Measurements from ENCODE around the gene CCDC40. TPM values are rescaled to one million over a fixed set of nuclear protein-coding genes. Genes with fewer than 3 reads are reported as not detected.
"Not testable (repeated sequence)": the region's sequence is repeated elsewhere in the genome, so short reads cannot be mapped to it uniquely, and the experiment has no call there.

Gene CCDC40
- total RNA-seq, 1 experiment from 2014 or later = 12.9 TPM

DNA sequence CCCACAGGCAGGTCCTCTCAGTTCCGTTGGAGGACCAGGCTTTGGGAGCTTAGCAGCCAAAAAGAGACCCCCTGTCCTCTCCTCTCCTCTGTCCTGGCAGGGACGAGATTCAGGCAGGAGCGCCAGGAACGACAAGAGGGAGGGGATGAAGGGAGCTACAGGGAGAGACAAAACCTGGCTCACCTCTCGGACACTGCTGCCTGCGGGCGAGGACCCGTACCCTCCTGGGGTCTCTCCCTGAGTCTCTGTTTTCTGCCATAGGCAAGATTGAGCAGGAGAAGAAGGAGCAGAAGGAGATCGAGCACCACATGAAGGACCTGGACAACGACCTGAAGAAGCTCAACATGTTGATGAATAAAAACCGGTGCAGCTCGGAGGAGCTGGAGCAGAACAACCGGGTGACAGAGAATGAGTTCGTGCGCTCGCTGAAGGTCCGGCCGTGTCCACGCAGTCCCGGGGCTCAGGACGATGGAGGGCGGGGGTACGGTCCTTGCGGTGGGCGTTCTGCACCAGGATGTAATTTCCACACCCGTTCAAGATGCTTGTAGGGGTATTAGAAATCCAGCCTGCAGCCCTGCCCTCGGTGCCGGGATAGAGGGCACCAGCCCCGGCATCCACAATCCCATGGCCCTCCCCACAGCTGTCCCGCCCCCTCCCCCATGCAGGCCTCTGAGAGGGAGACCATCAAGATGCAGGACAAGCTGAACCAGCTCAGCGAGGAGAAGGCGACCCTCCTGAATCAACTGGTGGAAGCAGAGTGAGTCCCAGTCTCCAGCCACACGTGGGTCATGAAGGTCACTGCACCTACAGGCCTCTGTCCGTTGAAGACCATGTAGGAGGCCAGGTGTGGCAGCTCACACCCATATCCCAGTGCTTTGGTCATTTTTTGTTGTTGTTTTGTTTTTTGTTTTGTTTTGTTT is 51.2 kb downstream of the CCDC40 start:
- in situ Hi-C loops (cut with HindIII; ENCODE audit: low pct_unique_long_range_greater_than_20kb, low sequenced_read_pairs) = no loop called here
- DNase-seq (ENCODE audit: low read depth, low spot score) = no peak

DNA sequence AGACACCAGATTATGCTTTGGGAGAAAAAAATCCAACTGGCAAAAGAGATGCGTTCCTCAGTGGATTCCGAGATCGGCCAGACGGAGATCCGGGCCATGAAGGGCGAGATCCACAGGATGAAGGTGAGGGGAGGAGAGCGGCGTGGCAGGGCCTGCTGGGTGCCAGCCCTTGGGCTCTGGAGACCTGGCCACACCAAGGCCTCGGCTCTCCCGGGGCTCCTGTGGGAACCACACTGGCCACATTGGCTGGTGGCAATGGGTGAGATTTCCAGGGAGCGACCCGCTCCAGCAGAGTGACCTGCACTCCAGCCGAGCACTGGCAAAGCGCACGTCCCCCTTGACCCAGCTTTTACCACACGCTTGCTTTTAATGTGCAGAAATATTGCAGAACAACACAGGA is 53.3 kb downstream of the CCDC40 start:
- in situ Hi-C loops (cut with HindIII; ENCODE audit: low pct_unique_long_range_greater_than_20kb, low sequenced_read_pairs) = no loop called here
- DNase-seq (ENCODE audit: low read depth, low spot score) = no peak

DNA sequence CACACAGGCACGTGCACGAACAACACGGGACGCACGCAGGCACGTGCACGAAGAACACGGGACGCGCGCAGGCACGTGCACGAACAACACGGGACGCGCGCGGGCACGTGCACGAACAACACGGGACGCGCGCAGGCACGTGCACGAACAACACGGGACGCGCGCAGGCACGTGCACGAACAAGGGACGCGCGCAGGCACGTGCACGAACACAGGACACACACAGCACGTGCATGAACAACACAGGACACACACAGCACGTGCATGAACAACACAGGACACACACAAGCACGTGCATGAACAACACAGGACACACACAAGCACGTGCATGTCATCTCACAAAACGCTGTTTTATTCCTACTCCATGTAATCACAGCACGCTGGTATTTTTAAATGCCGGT is 53.7 kb downstream of the CCDC40 start:
- in situ Hi-C loops (cut with HindIII; ENCODE audit: low pct_unique_long_range_greater_than_20kb, low sequenced_read_pairs); DNase-seq (ENCODE audit: low read depth, low spot score): not testable (repeated sequence)

DNA sequence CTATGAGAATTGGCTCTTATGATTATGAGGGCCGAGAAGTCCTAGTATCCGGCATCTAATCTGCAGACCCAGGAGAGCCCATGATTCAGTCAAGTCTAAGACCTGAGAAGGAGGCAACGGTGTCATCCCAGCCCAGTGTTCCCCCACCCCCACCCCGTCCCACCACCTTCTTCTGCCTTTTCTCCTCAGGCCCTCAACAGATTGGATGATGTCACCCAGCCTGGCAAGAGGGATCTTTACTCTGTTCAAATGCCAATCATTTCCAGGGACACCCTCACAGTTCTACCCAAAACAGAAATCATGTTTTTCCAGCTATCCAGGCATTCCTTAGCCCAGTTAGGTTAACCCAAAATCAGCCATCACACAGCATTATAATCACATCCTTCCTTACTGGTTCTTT is 54.9 kb downstream of the CCDC40 start:
- DNase-seq (ENCODE audit: low read depth, low spot score) = no peak
- in situ Hi-C loops (cut with HindIII; ENCODE audit: low pct_unique_long_range_greater_than_20kb, low sequenced_read_pairs) = no loop called here

DNA sequence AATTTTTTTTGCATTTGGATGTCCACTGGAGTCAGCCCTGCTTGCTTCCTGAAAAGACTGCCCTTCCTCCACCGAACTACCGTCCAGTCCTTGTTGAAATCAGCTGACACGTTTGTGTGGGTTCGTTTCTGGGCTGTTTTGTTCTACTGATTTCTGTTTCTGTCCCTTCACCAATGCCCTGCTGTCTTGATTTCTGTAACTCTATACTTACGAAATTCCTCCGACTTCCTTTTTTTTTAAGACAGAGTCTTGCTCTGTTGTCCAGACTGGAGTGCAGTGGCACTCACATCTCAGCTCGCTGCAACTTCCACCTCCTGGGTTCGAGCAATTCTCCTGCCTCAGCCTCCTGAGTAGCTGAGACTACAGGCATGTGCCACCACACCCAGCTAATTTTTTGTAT is 56.5 kb downstream of the CCDC40 start:
- in situ Hi-C loops (cut with HindIII; ENCODE audit: low pct_unique_long_range_greater_than_20kb, low sequenced_read_pairs) = no loop called here
- peak; percentile 37 for DNase-seq (ENCODE audit: low read depth, low spot score)

DNA sequence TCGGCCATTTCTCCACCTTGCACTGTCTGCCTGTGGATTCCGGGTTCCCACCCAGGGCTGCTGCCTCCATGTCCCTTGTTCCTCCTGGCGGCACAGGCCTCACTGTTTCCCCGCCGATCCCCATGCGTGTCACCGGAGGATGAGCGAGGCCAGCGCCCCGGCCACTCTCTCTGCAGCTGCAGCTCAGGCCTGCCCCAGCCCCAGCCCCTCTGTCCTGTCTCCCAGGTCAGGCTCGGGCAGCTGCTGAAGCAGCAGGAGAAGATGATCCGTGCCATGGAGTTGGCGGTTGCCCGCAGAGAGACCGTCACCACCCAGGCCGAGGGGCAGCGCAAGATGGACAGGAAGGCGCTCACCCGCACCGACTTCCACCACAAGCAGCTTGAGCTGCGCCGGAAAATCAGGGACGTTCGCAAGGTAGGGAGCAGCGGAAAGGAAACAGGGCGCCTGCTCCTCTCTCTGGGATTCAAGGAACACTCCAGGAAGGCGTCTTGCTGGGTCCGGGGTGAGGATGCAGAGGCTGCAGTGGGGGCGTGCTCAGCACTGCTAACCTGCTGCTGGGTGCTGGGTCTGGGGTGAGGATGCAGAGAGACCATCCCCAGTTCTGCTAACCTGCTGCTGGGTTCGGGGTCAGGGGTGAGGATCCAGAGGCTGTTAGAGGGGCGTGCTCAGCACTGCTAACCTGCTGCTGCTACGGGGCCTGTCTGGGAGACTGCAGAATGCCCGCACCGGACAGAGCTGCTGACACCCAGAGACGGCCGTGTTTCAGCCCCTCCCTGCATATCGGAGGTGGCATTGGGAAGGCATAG is 58.8 kb downstream of the CCDC40 start:
- in situ Hi-C loops (cut with HindIII; ENCODE audit: low pct_unique_long_range_greater_than_20kb, low sequenced_read_pairs) = no loop called here
- DNase-seq (ENCODE audit: low read depth, low spot score) = no peak

DNA sequence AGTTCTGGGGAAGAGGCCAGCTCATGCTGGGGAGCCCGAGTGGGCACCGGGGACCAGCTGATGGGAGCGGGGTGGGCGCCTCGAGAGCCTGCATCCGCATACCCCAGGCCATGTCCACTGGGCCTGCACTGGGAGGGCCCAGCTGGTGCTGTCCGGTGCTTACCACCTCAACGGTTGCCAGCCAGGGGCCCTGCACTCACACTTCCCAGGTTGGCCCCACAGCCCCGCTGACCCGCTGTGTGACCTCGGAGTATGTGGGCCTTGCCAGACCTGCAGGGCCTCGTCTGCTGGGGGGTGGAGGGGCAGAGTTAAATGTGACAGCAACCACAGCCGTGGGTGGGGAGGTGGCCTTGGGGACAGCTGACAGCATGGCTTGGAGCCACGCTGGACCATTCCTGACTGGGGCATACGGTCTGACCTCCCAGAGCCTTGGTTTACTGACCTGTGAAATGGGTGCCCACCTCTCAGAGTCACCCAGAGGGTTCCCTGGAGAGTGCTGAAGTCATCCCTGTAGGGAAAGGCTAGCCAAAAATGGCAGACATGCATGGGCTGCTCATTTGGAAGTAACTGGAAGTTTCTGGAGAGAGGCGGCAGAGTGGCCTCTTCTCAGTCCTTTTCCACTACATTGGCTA is 59.5 kb downstream of the CCDC40 start:
- in situ Hi-C loops (cut with HindIII; ENCODE audit: low pct_unique_long_range_greater_than_20kb, low sequenced_read_pairs) = no loop called here
- no peak for DNase-seq (ENCODE audit: low read depth, low spot score)

DNA sequence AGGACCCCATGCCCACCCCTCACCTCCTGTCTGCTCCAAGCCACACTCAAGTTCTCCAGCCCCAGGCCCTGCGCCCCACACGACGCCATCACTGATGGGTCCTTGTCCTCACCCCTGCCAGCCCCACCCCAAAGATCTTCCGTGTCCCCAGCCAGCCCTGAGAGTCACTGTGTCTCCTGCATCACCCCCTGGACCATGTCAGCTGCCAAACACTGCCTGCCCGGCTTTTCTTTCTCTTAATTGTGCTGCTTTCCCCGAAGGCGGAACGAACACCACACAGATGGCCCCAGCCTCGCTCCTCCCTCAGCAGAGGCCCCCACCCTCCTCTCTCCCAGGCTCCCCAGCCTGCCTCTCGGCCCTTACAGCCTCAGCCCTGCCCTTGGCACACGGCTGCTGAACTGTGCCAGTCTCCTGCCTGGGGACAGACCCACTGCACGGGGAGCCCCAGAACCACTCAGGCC is 60.1 kb downstream of the CCDC40 start:
- in situ Hi-C loops (cut with HindIII; ENCODE audit: low pct_unique_long_range_greater_than_20kb, low sequenced_read_pairs) = no loop called here
- no peak for DNase-seq (ENCODE audit: low read depth, low spot score)

DNA sequence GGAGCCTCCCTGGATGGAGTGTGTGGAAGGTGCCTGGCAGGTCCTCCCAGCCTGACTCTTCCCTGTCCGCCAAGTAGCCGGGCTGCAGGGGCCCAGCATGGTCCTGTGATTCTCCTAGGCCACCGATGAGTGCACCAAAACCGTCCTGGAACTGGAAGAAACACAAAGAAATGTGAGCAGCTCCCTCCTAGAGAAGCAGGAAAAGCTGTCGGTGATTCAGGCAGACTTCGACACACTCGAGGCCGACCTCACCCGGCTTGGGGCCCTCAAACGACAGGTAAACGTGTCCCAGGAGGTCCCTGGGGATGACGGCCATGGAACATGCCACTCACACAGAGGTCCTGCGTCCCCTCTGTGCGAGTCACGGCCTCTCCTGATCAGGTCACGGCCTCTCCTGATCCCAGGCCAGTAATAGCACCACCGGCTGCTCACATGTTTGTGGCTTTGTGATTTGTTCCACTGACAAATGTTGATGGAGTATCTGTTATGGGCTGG is 60.7 kb downstream of the CCDC40 start:
- in situ Hi-C loops (cut with HindIII; ENCODE audit: low pct_unique_long_range_greater_than_20kb, low sequenced_read_pairs) = no loop called here
- DNase-seq (ENCODE audit: low read depth, low spot score) = no peak

DNA sequence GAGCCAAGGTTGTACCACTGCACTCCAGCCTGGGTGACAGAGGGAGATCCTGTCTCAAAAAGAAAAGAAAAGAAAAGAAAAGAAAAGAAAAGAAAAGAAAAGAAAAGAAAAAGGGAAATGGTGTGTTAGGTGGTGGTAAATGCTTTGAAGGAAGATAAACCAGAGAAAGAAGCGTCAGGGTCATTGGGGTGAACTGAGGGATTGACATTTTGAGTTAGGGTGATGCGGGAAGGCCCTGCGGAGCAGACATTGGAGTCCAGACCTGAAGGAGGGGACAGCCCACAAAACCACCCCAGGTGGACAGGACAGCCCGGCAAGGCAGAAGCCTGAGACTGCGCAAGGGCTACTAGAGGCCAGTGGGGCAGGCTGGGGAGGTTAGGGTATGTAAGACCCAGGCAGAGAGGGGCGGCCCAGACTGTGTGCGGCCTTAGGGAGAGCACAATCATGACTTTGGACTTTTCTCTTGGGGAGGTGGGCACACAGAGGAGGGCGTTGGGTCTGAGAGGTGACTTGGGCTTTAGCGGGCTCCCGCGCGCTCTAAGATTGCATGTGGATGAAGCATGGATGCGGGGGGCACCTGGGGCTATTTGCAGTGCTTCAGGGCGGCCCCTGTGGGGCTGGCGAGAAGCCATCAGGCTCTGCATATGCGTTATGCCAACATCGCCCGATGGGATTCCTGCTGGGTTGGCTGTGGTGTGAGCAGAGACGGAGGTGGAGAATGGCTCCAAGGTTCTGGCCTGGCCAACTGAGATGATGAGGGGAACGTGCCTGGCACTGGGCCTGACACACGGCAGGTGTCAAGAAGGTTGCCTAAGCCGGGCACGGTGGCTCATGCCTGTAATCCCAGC is 61.6 kb downstream of the CCDC40 start:
- DNase-seq (ENCODE audit: low read depth, low spot score) = no peak
- in situ Hi-C loops (cut with HindIII; ENCODE audit: low pct_unique_long_range_greater_than_20kb, low sequenced_read_pairs) = no loop called here

DNA sequence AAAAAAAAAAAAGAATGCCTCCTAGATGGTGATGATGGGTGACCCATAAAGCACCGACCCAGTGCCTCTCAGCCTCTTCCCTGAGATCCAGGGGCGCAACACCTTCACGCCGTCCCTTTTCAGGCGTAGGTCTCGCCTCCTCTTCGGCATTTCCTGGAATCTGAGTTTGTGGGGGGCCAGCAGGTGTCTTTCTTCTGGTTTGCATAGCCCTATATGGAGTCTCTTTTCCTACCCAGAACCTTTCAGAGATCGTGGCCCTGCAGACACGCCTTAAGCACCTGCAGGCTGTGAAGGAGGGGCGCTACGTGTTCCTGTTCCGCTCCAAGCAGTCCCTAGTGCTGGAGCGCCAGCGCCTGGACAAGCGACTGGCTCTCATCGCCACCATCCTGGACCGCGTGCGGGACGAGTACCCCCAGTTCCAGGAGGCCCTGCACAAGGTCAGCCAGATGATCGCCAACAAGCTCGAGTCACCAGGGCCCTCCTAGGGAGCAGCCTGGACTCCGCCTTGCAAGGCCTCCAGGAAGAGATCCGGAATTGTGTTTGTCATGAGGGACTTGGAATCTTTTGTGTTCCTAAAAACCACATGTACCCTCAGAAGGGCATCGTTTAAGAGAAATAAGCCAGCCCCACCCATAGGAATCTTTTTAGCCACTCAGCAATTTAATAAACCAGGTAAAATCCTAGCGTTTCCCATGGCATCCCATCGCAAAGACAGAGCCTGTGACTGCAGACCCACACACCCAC is 63.0 kb downstream of the CCDC40 start:
- in situ Hi-C loops (cut with HindIII; ENCODE audit: low pct_unique_long_range_greater_than_20kb, low sequenced_read_pairs) = no loop called here
- no peak for DNase-seq (ENCODE audit: low read depth, low spot score)

DNA sequence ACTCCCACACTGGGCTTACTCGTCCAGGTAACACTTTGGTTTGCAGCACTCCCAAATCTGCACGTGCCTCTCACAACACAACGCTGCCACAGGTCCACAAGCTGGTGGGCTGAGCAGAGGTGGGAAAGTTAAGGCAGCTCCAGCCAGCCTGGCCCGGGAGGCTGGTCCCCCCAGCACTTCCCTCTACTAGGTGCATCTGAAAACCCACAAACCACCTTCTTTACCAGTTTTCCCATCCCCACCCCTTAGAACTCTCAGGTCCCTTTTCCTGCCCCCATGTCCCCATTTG is 63.5 kb downstream of the CCDC40 start:
- in situ Hi-C loops (cut with HindIII; ENCODE audit: low pct_unique_long_range_greater_than_20kb, low sequenced_read_pairs) = no loop called here
- DNase-seq (ENCODE audit: low read depth, low spot score) = no peak

DNA sequence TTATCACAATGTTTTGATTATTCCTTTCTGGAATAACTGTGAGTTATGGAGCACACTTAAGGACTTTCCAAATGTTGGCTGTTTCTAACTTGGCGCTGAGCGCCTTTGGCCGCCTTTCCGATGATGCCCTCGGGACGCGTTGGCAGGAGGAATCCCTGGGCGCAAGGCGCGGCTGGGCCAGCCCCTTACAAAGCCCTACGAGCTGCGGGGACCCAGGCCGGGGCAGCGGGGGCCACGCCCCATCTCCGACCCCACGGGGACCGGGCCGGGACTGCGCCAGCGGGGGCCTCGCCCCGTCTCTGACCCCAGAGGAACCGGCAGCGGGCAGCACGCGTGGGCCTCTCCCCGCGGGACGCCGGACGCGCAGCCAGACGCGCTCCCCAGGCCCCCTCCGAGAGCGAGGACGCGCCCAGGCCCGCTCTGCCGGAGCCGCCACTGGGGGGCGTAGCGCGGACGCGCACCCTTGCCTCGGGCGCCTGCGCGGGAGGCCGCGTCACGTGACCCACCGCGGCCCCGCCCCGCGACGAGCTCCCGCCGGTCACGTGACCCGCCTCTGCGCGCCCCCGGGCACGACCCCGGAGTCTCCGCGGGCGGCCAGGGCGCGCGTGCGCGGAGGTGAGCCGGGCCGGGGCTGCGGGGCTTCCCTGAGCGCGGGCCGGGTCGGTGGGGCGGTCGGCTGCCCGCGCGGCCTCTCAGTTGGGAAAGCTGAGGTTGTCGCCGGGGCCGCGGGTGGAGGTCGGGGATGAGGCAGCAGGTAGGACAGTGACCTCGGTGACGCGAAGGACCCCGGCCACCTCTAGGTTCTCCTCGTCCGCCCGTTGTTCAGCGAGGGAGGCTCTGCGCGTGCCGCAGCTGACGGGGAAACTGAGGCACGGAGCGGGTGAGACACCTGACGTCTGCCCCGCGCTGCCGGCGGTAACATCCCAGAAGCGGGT is 64.8 kb downstream of the CCDC40 start, which contains the start of gene GAA:
Gene GAA (plus strand): TSS at position 571 of the 935 bp plus-strand sequence. CDS start 3,006 bp downstream, outside the sequence.
- in situ Hi-C loops (cut with HindIII; ENCODE audit: low pct_unique_long_range_greater_than_20kb, low sequenced_read_pairs) = no loop called here
- peak; percentile 90 for DNase-seq (ENCODE audit: low read depth, low spot score)

DNA sequence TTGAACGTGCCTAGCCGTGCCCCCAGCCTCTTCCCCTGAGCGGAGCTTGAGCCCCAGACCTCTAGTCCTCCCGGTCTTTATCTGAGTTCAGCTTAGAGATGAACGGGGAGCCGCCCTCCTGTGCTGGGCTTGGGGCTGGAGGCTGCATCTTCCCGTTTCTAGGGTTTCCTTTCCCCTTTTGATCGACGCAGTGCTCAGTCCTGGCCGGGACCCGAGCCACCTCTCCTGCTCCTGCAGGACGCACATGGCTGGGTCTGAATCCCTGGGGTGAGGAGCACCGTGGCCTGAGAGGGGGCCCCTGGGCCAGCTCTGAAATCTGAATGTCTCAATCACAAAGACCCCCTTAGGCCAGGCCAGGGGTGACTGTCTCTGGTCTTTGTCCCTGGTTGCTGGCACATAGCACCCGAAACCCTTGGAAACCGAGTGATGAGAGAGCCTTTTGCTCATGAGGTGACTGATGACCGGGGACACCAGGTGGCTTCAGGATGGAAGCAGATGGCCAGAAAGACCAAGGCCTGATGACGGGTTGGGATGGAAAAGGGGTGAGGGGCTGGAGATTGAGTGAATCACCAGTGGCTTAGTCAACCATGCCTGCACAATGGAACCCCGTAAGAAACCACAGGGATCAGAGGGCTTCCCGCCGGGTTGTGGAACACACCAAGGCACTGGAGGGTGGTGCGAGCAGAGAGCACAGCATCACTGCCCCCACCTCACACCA is 65.7 kb downstream of the CCDC40 start:
- in situ Hi-C loops (cut with HindIII; ENCODE audit: low pct_unique_long_range_greater_than_20kb, low sequenced_read_pairs) = no loop called here
- DNase-seq (ENCODE audit: low read depth, low spot score) = peak; percentile 39

Measured in SK-MEL-5 (cell line).